ENCODE measurements around the gene C14orf119.
A peak's percentile ranks its signal among the peaks of the same experiment; 100 is the strongest.

Gene C14orf119

DNA sequence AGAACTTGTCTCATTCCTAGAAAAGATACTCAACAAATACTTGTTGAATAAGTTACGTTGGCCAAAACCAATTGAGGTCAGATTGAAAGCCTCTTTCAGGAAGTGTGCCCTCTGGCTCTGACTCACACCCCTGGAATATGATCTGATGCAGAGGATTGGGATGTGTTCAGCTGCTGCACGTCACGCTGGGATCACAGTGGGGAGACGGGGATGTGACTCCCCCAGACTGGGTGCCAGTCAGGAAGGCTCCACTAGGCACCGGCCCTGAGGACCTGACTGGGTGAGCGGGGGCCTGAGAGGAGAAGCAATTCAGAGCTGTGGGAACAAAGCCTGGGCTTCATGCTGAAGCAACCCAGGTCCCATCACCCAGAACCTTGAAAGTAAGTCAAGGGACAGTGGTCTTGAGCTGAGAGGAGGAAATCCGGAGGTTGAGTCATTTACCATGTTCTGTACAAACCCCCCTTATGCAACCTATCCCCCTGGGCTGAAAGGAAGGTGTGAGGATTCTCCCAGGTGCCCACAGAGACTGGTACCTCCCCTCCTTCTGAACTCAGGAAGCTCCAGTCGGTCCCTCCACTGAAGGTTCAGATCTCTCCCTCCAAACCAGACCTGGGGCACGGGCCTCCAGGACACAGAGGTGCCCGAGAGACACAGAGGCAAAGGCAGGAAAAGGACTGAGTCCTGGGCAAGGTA, 19.9 kb downstream of the C14orf119 start:
- TF ChIP-seq, protein P1, sequence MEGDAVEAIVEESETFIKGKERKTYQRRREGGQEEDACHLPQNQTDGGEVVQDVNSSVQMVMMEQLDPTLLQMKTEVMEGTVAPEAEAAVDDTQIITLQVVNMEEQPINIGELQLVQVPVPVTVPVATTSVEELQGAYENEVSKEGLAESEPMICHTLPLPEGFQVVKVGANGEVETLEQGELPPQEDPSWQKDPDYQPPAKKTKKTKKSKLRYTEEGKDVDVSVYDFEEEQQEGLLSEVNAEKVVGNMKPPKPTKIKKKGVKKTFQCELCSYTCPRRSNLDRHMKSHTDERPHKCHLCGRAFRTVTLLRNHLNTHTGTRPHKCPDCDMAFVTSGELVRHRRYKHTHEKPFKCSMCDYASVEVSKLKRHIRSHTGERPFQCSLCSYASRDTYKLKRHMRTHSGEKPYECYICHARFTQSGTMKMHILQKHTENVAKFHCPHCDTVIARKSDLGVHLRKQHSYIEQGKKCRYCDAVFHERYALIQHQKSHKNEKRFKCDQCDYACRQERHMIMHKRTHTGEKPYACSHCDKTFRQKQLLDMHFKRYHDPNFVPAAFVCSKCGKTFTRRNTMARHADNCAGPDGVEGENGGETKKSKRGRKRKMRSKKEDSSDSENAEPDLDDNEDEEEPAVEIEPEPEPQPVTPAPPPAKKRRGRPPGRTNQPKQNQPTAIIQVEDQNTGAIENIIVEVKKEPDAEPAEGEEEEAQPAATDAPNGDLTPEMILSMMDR (IDR thresholded peaks at IDR 0.05; ENCODE audit: poor library complexity, severe bottlenecking), result no peak
- ATAC-seq (ENCODE audit: low read depth) (peak; percentile 94), DNase-seq (ENCODE audit: low spot score) (peak; percentile 95)
- Histone ChIP-seq H3K27me3 (ENCODE audit: insufficient read depth, poor library complexity, severe bottlenecking) (no peaks in the 10 kb centered on the region), H3K4me3 (ENCODE audit: severe bottlenecking) (no peak overlapping the region), H3K9me3 (ENCODE audit: severe bottlenecking) (no peaks in the 10 kb centered on the region), H3K36me3 (ENCODE audit: low read depth) (no peaks in the 10 kb centered on the region), H3K4me1 (ENCODE audit: insufficient read depth, poor library complexity, severe bottlenecking) (peaks cover 26% of the 10 kb centered on the region), H3K27ac (ENCODE audit: poor library complexity, severe bottlenecking) (peak overlapping the region; percentile 83)

DNA sequence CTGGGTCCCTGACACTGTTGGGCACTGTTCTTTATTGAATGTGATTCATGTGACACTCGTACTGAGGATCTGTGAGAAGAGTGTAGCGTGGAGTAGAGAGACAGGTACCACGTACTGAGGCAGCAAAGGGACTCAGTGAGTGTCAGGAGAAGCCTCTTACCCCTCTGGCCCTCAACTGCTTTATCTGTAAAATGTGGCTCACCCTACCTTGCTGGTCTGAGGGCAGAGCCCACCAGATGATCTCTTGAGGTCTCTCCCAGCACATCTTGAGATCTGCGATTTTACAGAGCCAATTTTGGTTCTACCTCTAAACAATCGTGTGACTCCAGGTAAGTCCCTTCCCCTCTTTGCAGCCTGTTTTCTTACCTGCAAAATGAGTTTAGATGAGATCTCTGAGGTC, 20.6 kb downstream of the C14orf119 start:
- TF ChIP-seq, protein P1 (IDR thresholded peaks at IDR 0.05; ENCODE audit: poor library complexity, severe bottlenecking), result no peak
- no peaks in the 10 kb centered on the region for H3K9me3 ChIP-seq (ENCODE audit: severe bottlenecking)
- no peak for ATAC-seq (ENCODE audit: low read depth)
- peaks cover 26% of the 10 kb centered on the region for H3K4me1 ChIP-seq (ENCODE audit: insufficient read depth, poor library complexity, severe bottlenecking)
- H3K27me3 ChIP-seq (ENCODE audit: insufficient read depth, poor library complexity, severe bottlenecking), result no peaks in the 10 kb centered on the region
- H3K27ac ChIP-seq (ENCODE audit: poor library complexity, severe bottlenecking), result peak overlapping the region; percentile 83
- H3K36me3 ChIP-seq (ENCODE audit: low read depth), result no peaks in the 10 kb centered on the region
- no peak for DNase-seq (ENCODE audit: low spot score)
- no peak overlapping the region for H3K4me3 ChIP-seq (ENCODE audit: severe bottlenecking)

DNA sequence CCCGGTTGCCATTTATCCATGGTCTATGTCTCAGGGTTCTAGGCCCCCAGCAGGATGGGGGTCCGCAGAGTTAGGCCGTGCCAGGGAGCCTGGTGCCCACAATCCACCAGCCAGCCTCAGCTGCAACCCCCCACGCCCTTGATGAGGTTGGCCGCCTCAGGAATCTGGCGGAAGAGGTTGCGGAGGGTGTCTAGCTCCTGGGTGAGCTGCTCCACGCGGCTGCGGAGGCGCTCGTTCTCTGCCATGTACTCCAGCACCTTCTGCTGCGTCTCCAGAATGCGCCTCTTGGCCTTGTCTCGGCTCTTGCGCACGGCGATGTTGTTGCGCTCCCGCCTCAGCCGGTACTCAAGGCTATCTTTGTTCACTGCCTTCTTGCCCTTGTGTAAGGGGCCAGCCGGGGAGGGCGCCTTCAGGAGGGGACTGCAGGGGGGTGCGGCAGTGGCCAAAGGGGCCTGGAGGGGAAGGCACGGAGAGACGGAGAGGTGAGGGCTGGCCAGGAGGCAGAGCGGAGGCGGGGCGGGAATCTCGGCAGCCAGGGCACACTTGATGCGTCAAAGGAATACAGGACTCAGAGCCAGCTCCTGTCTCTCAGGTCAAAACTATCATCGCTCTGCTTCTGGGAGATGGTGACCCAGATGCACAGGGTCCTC, 22.2 kb downstream of the C14orf119 start:
- H3K9me3 ChIP-seq (ENCODE audit: severe bottlenecking), result no peaks in the 10 kb centered on the region
- H3K4me3 ChIP-seq (ENCODE audit: severe bottlenecking), result no peak overlapping the region
- H3K27me3 ChIP-seq (ENCODE audit: insufficient read depth, poor library complexity, severe bottlenecking), result no peaks in the 10 kb centered on the region
- no peak overlapping the region for H3K27ac ChIP-seq (ENCODE audit: poor library complexity, severe bottlenecking)
- ATAC-seq (ENCODE audit: low read depth) (no peak), DNase-seq (ENCODE audit: low spot score) (no peak)
- no peaks in the 10 kb centered on the region for H3K36me3 ChIP-seq (ENCODE audit: low read depth)
- TF ChIP-seq, protein P1 (IDR thresholded peaks at IDR 0.05; ENCODE audit: poor library complexity, severe bottlenecking), result no peak
- H3K4me1 ChIP-seq (ENCODE audit: insufficient read depth, poor library complexity, severe bottlenecking), result peaks cover 26% of the 10 kb centered on the region

DNA sequence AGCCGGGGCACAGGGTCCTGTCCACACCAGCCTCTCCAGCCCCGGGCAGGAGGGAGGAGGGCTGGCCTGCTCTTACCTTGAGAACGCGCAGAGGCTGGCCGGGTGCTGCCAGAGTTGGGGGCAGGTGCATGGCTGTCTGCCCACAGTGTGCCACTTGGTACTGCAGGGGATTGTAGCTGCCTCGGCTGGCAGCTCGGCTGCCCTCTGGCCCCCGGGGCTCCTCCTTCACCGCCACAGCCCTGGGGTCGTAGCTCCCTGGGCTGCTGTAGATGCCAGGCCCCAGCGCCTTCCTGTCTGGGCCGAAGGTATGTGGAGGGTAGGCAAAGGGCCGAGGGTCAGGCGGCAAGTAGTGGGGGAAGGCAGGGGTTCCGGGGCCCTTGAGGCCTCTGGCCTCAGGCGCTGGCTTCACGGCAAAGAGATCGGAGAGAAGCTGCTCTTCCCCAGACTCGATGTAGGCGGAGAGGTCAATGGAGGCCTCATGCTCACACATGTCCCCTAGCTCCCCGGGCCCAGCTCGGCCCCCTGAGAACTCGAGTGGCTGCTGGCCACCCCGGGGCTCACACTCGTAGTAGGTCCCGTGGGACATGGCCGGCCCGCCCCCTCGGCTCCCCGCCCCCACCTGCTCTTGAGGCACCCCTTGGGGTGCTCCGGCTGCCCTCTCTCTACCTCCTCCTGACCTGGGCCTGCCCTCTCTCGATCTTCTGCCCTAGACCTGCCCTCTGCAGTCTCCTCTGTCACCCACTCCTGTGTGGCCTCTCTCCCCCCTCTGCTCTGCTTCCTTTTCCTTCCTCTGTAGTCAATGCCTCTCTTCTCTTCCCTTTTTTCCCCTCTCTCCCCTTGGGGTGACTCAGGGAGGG, 23.4 kb downstream of the C14orf119 start, which contains the start of gene CEBPE:
Gene CEBPE, minus strand, starts transcription at position 750 of the 857 bp plus-strand sequence. Its CDS starts 164 bp downstream, at position 586.
- Histone ChIP-seq H3K27ac (ENCODE audit: poor library complexity, severe bottlenecking) (no peak within 1 kb of the TSS), H3K4me1 (ENCODE audit: insufficient read depth, poor library complexity, severe bottlenecking) (peaks cover 26% of the 10 kb centered on the region), H3K36me3 (ENCODE audit: low read depth) (no peaks in the 10 kb centered on the region), H3K4me3 (ENCODE audit: severe bottlenecking) (no peak within 1 kb of the TSS), H3K27me3 (ENCODE audit: insufficient read depth, poor library complexity, severe bottlenecking) (no peaks in the 10 kb centered on the region), H3K9me3 (ENCODE audit: severe bottlenecking) (no peaks in the 10 kb centered on the region)
- TF ChIP-seq, protein P1 (IDR thresholded peaks at IDR 0.05; ENCODE audit: poor library complexity, severe bottlenecking), result no peak
- DNase-seq (ENCODE audit: low spot score) (no peak), ATAC-seq (ENCODE audit: low read depth) (no peak)
